Right lobe of liver (tissue), 6 donors: Measurements from ENCODE around the gene PLCB2. TPM values are rescaled to one million over a fixed set of nuclear protein-coding genes. Genes with fewer than 3 reads are reported as not detected.

Experiments used
- ATAC-seq, 4 donors: fragments of 200-7000 bp; cut with Tn5 transposase; one replicate each; pipeline ENCODE4 v1.9.1; 2020; ENCODE audit warnings: mild to moderate bottlenecking in 4 of 4, moderate library complexity in 4 of 4
- DNase-seq, 3 donors: peaks; one replicate each; pipeline ENCODE4 v3.0.0-alpha.2; 2020
- H3K27ac ChIP-seq, 3 donors: fragments of 200-600 bp; one replicate each; pipeline ENCODE4 v1.8.0; 2022
- H3K27me3 ChIP-seq, 2 donors: fragments of 200-600 bp; one replicate each; pipeline ENCODE4 v1.8.0; 2022
- H3K36me3 ChIP-seq, 4 donors: fragments of 200-600 bp; sonication (generic) in 1 of 4; one replicate each; pipeline versions ENCODE4 v1.5.1 to v1.8.0; 2017 to 2022; ENCODE audit warnings: control low read depth in 1 of 4
- H3K4me1 ChIP-seq, 4 donors: fragments of 200-600 bp; sonication (generic) in 1 of 4; one replicate each; pipeline versions ENCODE4 v1.5.1 to v1.8.0; 2017 to 2022; ENCODE audit warnings: control low read depth in 1 of 4
- H3K4me3 ChIP-seq, 3 donors: fragments of 200-600 bp; one replicate each; pipeline ENCODE4 v1.8.0; 2022
- H3K9me3 ChIP-seq, 4 donors: fragments of 200-600 bp; sonication (generic) in 1 of 4; one replicate each; pipeline versions ENCODE4 v1.5.1 to v1.8.0; 2017 to 2022; ENCODE audit warnings: control low read depth in 1 of 4
- CTCF ChIP-seq, 4 donors: fragments of 200-600 bp in 3 of 4; fragments of 450-650 bp in 1 of 4; IDR thresholded peaks; one replicate each; pipeline versions ENCODE4 v1.5.1 to v1.8.0; 2016 to 2022; ENCODE audit warnings: antibody characterized with exemption in 4 of 4, mild to moderate bottlenecking in 2 of 4
- POLR2A ChIP-seq: fragments of 450-650 bp; IDR thresholded peaks from one replicate; pipeline ENCODE4 v1.6.1; 2017; ENCODE audit warnings: antibody characterized with exemption, mild to moderate bottlenecking
- WGBS: methylation state at CpG from one replicate; pipeline ENCODE4 v1.1.6; 2018; ENCODE audit warnings: low coverage, low lambda C conversion rate; ENCODE audit not compliant: insufficient coverage; ENCODE audit errors: missing lambda C conversion rate; 5-methylcytosine and 5-hydroxymethylcytosine counted together
- intact Hi-C, 2 donors: fragments of 100-400 bp; cut with DNase I; formaldehyde crosslinking; loops; one replicate each; pipeline versions ENCODE4 v1.11.2 to v1.14.1; 2022
- total RNA-seq, 6 experiments: library from RNA; depleted of rRNA in 2 of 6; stranded (reverse); fragments of >200 nt in 2 of 6; fragmentation: NEBNext Ultra II Directional in 3 of 6; extraction: Animal tissue kit (Norgen Biotek cat#: 25700) in 3 of 6; gene quantifications; one replicate each; pipeline versions ENCODE4 v1.1.0 to v1.2.4, GENCODE V29; 2016 to 2023
- donor health status: DM: no; HTN: yes; CAD: no.
- donor health status: DM: no; HTN: no; CAD: no.
- donor health status: DM: no; HTN: no; CAD: no.
- donor health status: DM: no; HTN: yes; CAD: no.
- donor health status: DM: no; HTN: yes; CAD: no.

PLCB2 gene
- total RNA-seq, 6 experiments from 2014 or later, result 5.0 to 18.0 (median 7.2) TPM

DNA sequence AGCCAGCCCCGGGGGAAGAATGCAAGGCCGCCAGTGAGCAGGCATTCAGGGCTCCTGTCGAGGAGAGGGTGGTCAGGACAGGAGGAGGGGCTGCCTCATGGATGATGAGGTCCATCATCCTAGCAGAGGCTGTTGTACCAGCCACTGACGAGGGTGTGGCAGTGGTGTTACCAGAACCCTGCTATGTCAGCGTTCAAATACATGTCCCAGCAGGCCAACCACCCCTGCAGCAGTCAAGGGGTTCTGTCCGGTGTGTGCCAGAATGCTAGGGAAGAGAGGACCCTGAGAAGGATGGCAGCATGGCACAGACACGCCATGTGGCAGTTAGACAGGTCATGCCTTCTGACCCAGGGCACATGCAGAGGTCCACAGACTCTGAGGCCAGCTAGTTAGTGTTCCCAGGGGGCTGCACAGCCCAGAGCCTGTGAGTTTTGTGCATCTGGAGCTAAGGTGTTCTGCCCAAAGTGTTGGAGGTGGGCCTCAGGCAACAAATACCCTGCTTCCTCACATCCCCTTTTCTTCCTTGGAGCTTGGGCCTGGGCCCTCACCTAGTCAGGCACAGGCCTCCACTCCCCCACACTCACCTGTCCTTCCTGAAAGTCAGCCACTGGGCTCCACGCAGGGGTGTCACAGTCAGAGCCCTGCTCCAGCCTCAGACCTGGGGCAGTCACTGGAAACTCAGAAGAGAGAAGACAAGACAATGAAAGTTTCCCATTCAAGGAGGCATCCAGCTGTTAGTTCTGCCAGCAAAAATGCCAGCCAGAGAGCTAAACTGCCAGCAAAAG lies 61.0 kb downstream of the PLCB2 start:
- no CpG with 5 or more reads among the region's 8 CpGs for WGBS
- ATAC-seq (no peak), DNase-seq (peak in 1 of 3 donors; percentile 8)
- intact Hi-C loops, result no loop called here
- no peaks in the 10 kb centered on the region for H3K9me3 ChIP-seq
- no peak overlapping the region for H3K4me3 ChIP-seq
- H3K27me3 ChIP-seq, result no peaks in the 10 kb centered on the region
- H3K4me1 ChIP-seq, result no peaks in the 10 kb centered on the region
- no peak overlapping the region for H3K27ac ChIP-seq
- TF ChIP-seq POLR2A, result no peak
- no peak for TF ChIP-seq CTCF (IDR thresholded peaks at IDR 0.05)
- H3K36me3 ChIP-seq, result no peaks in the 10 kb centered on the region

- intact Hi-C loops, result no loop called here
Measured at GRCh38 chr15:40245666-40246450, 61.9 kb downstream of the PLCB2 start.

DNA sequence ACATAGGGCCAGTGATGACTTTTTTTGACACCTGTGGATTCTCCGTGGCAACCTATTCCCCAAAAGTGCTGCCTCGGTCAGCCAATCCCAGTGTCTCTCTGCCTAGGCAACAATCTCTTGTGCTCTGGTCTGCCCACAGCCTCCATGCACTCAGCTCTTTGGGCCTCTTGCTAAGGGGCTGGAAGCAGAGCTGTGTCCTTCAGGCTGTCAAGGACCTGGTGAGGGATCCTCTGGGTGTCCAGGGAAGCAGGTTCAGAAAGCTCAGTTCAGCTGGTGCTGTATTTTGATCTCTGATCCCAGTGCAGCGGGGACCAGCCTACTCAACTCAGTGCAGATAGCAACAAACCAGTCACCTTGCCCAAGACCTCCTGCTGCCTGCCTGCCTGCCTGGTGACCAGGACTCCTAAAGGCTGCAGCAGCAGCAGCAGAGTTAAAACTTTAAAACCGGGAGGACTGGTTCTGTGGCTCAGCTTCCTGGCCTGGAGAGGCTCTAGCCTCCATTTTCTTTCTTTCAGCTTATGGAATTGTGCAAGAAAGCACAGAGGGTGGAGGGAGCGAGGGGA lies 62.7 kb downstream of the PLCB2 start:
- TF ChIP-seq CTCF (IDR thresholded peaks at IDR 0.05) (no peak), POLR2A (no peak)
- Histone ChIP-seq H3K4me3 (no peak overlapping the region), H3K27me3 (no peaks in the 10 kb centered on the region), H3K9me3 (no peaks in the 10 kb centered on the region), H3K36me3 (no peaks in the 10 kb centered on the region), H3K4me1 (no peaks in the 10 kb centered on the region), H3K27ac (no peak overlapping the region)
- no peak for ATAC-seq
- intact Hi-C loops, result no loop called here
- DNase-seq, result peak in 2 of 3 donors; percentile 10 to 19
- 65% methylated on average over 2 of the region's 5 CpGs for WGBS

More at GRCh38 chr15:40245666-40246450, 61.9 kb downstream of the PLCB2 start:
- Histone ChIP-seq H3K9me3 (no peaks in the 10 kb centered on the region), H3K4me1 (no peaks in the 10 kb centered on the region), H3K27me3 (no peaks in the 10 kb centered on the region), H3K27ac (no peak overlapping the region), H3K36me3 (no peaks in the 10 kb centered on the region), H3K4me3 (no peak overlapping the region)
- no peak for ATAC-seq
- TF ChIP-seq POLR2A, result no peak
- no peak for TF ChIP-seq CTCF (IDR thresholded peaks at IDR 0.05)
- 81% methylated on average over 6 of the region's 9 CpGs for WGBS
- peak in 2 of 3 donors; percentile 9 to 37 for DNase-seq

GRCh38 chr15:40243126-40243810 lies 64.5 kb downstream of the PLCB2 start:
- H3K27ac ChIP-seq, result no peak overlapping the region
- H3K9me3 ChIP-seq, result no peaks in the 10 kb centered on the region
- TF ChIP-seq CTCF (IDR thresholded peaks at IDR 0.05), result no peak
- TF ChIP-seq POLR2A, result no peak
- H3K27me3 ChIP-seq, result no peaks in the 10 kb centered on the region
- no peaks in the 10 kb centered on the region for H3K36me3 ChIP-seq
- WGBS, result 75% methylated on average over 9 of the region's 9 CpGs
- peak in 1 of 3 donors; percentile 8 for DNase-seq
- ATAC-seq, result no peak
- H3K4me3 ChIP-seq, result no peak overlapping the region
- intact Hi-C loops, result no loop called here
- H3K4me1 ChIP-seq, result peaks cover 0 to 4% (median 0%) of the 10 kb centered on the region in 4 donors
